ENCODE results near the gene HSDL2.

Gene HSDL2

GRCh38 chr9:112380102-112380824 lies at the start of gene HSDL2:
TSS of gene HSDL2 (plus strand) at chr9:112380108. CDS start at chr9:112380164, 56 bp downstream.
- TF ChIP-seq GATA3 (IDR thresholded peaks at IDR 0.05; ENCODE audit: low read depth, low read length) (no peak), GATA2 (IDR thresholded peaks at IDR 0.05; ENCODE audit: low read depth, low read length) (no peak)

GRCh38 chr9:112331674-112331952 lies 48.3 kb upstream of the HSDL2 start:
- TF ChIP-seq GATA3 (IDR thresholded peaks at IDR 0.05; ENCODE audit: low read depth, low read length) (no peak), GATA2 (IDR thresholded peaks at IDR 0.05; ENCODE audit: low read depth, low read length) (no peak)

GRCh38 chr9:112332214-112332613 lies 47.7 kb upstream of the HSDL2 start:
- no peak for TF ChIP-seq GATA3 (IDR thresholded peaks at IDR 0.05; ENCODE audit: low read depth, low read length)
- no peak for TF ChIP-seq GATA2 (IDR thresholded peaks at IDR 0.05; ENCODE audit: low read depth, low read length)

GRCh38 chr9:112332674-112332976 lies 47.3 kb upstream of the HSDL2 start:
- no peak for TF ChIP-seq GATA2 (IDR thresholded peaks at IDR 0.05; ENCODE audit: low read depth, low read length)
- TF ChIP-seq GATA3 (IDR thresholded peaks at IDR 0.05; ENCODE audit: low read depth, low read length): no peak

- no peak for TF ChIP-seq GATA2 (IDR thresholded peaks at IDR 0.05; ENCODE audit: low read depth, low read length)
Observed at GRCh38 chr9:112332977-112333638, 46.8 kb upstream of the HSDL2 start, which contains the start of gene PTBP3. TSS of gene PTBP3 (minus strand) at chr9:112333619. CDS start at chr9:112297865, 35,754 bp downstream.

GRCh38 chr9:112333639-112334431 lies 46.1 kb upstream of the HSDL2 start:
- TF ChIP-seq GATA2 (IDR thresholded peaks at IDR 0.05; ENCODE audit: low read depth, low read length) (no peak), GATA3 (IDR thresholded peaks at IDR 0.05; ENCODE audit: low read depth, low read length) (no peak)

- TF ChIP-seq GATA3 (IDR thresholded peaks at IDR 0.05; ENCODE audit: low read depth, low read length) (no peak), GATA2 (IDR thresholded peaks at IDR 0.05; ENCODE audit: low read depth, low read length) (no peak)
Observed at GRCh38 chr9:112334432-112334841, 45.5 kb upstream of the HSDL2 start.

- TF ChIP-seq GATA2 (IDR thresholded peaks at IDR 0.05; ENCODE audit: low read depth, low read length) (no peak), GATA3 (IDR thresholded peaks at IDR 0.05; ENCODE audit: low read depth, low read length) (no peak)
Observed at GRCh38 chr9:112337547-112337946, 42.4 kb upstream of the HSDL2 start.

GRCh38 chr9:112338561-112338960 lies 41.3 kb upstream of the HSDL2 start:
- TF ChIP-seq GATA3 (IDR thresholded peaks at IDR 0.05; ENCODE audit: low read depth, low read length) (no peak), GATA2 (IDR thresholded peaks at IDR 0.05; ENCODE audit: low read depth, low read length) (no peak)

GRCh38 chr9:112339886-112340285 lies 40.0 kb upstream of the HSDL2 start:
- TF ChIP-seq GATA2 (IDR thresholded peaks at IDR 0.05; ENCODE audit: low read depth, low read length) (no peak), GATA3 (IDR thresholded peaks at IDR 0.05; ENCODE audit: low read depth, low read length) (no peak)

- TF ChIP-seq GATA3 (IDR thresholded peaks at IDR 0.05; ENCODE audit: low read depth, low read length) (no peak), GATA2 (IDR thresholded peaks at IDR 0.05; ENCODE audit: low read depth, low read length) (no peak)
Observed at GRCh38 chr9:112341730-112342129, 38.2 kb upstream of the HSDL2 start.

- TF ChIP-seq GATA2 (IDR thresholded peaks at IDR 0.05; ENCODE audit: low read depth, low read length) (no peak), GATA3 (IDR thresholded peaks at IDR 0.05; ENCODE audit: low read depth, low read length) (no peak)
Observed at GRCh38 chr9:112348257-112349007, 31.5 kb upstream of the HSDL2 start.

- TF ChIP-seq GATA2 (IDR thresholded peaks at IDR 0.05; ENCODE audit: low read depth, low read length): no peak
Observed at GRCh38 chr9:112349008-112349333, 30.9 kb upstream of the HSDL2 start.

GRCh38 chr9:112351184-112351583 lies 28.7 kb upstream of the HSDL2 start:
- TF ChIP-seq GATA2 (IDR thresholded peaks at IDR 0.05; ENCODE audit: low read depth, low read length) (no peak), GATA3 (IDR thresholded peaks at IDR 0.05; ENCODE audit: low read depth, low read length) (no peak)
